ENCODE measurements around the gene PLEKHG5.
"Not testable (repeated sequence)": the region's sequence is repeated elsewhere in the genome, so short reads cannot be mapped to it uniquely, and the experiment has no call there.

Gene PLEKHG5

GRCh38 chr1:6495540-6496364 lies 4.3 kb upstream of the PLEKHG5 start:
- no peak for DNase-seq

- no peak for DNase-seq
Measured at GRCh38 chr1:6495041-6495441, 3.6 kb upstream of the PLEKHG5 start.

GRCh38 chr1:6494627-6495026 lies 3.2 kb upstream of the PLEKHG5 start:
- DNase-seq = no peak

GRCh38 chr1:6493834-6494223 lies 2.4 kb upstream of the PLEKHG5 start:
- DNase-seq = not testable (repeated sequence)

- DNase-seq = no peak
Measured at GRCh38 chr1:6491966-6492365, 499 bp upstream of the PLEKHG5 start.

GRCh38 chr1:6491081-6491449 lies 402 bp downstream of the PLEKHG5 start:
- DNase-seq = no peak

GRCh38 chr1:6490181-6491080 lies 1.0 kb downstream of the PLEKHG5 start:
- DNase-seq = peak; percentile 57

- DNase-seq = peak; percentile 81
Measured at GRCh38 chr1:6489799-6490180, 1.7 kb downstream of the PLEKHG5 start.

- DNase-seq = no peak
Measured at GRCh38 chr1:6489383-6489765, 2.1 kb downstream of the PLEKHG5 start.

- no peak for DNase-seq
Measured at GRCh38 chr1:6488602-6489382, 2.7 kb downstream of the PLEKHG5 start.

GRCh38 chr1:6487804-6488484 lies 3.5 kb downstream of the PLEKHG5 start:
- DNase-seq = no peak

- peak; percentile 84 for DNase-seq
Measured at GRCh38 chr1:6486433-6487011, 4.9 kb downstream of the PLEKHG5 start.

- no peak for DNase-seq
Measured at GRCh38 chr1:6485168-6486101, 6.0 kb downstream of the PLEKHG5 start.

- DNase-seq = no peak
Measured at GRCh38 chr1:6484826-6485167, 6.7 kb downstream of the PLEKHG5 start.

GRCh38 chr1:6483761-6484117 lies 7.7 kb downstream of the PLEKHG5 start:
- no peak for DNase-seq

GRCh38 chr1:6483017-6483760 lies 8.3 kb downstream of the PLEKHG5 start:
- no peak for DNase-seq

GRCh38 chr1:6481820-6482219 lies 9.6 kb downstream of the PLEKHG5 start:
- no peak for DNase-seq

GRCh38 chr1:6477039-6477820 lies 14.2 kb downstream of the PLEKHG5 start:
- DNase-seq = no peak

GRCh38 chr1:6476483-6476882 lies 15.0 kb downstream of the PLEKHG5 start:
- no peak for DNase-seq

All from CD4-positive, alpha-beta T cell treated with Interleukin-21 for 1 hour (primary cell).